Measurements from ENCODE around the gene DENND6B.

The DENND6B gene

DNA sequence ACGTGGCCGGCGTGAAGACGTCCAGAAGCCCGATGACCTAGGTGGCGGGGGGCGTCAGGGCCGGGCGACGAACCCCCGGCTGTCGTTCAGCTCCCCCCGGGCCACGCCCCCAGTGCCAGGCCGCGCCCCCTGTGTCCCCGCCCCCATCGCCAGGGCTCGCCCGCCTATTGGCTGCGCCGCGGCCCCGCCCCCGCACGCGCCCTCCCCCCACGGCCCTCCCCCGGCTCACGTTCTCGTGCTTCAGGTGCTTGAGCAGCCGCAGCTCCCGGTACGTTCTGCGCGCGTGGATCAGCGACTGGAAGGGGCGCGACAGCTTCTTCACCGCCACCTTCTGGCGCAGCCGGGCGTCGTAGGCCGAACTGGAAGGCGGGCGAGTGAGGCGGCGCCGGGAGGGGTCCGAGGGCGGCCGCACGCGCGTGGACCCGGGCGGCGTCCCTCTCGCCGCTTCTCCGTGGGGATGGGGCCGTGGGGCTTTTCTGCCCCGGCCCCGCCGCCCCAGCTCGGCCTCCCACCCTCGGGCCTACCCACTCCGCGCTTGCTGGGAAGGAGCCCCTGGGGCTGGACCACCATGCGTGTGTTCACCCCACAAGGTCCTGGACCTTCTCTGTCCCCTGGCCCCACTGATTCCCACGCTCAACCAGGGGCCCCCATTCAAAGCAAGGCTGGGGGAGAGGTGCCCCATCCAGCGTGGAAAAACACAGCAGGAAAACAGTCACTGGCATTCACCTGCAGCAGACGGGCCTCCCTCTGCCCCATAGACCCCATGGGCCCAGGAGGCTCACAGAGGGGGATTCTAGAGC is 59.0 kb downstream of the DENND6B start:
- peak overlapping the region; percentile 85 for H3K27ac ChIP-seq
- TF ChIP-seq, protein P1, sequence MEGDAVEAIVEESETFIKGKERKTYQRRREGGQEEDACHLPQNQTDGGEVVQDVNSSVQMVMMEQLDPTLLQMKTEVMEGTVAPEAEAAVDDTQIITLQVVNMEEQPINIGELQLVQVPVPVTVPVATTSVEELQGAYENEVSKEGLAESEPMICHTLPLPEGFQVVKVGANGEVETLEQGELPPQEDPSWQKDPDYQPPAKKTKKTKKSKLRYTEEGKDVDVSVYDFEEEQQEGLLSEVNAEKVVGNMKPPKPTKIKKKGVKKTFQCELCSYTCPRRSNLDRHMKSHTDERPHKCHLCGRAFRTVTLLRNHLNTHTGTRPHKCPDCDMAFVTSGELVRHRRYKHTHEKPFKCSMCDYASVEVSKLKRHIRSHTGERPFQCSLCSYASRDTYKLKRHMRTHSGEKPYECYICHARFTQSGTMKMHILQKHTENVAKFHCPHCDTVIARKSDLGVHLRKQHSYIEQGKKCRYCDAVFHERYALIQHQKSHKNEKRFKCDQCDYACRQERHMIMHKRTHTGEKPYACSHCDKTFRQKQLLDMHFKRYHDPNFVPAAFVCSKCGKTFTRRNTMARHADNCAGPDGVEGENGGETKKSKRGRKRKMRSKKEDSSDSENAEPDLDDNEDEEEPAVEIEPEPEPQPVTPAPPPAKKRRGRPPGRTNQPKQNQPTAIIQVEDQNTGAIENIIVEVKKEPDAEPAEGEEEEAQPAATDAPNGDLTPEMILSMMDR (conservative IDR thresholded peaks at IDR 0.05), result peak; percentile 17; the same call in 1 of the 2 replicates

DNA sequence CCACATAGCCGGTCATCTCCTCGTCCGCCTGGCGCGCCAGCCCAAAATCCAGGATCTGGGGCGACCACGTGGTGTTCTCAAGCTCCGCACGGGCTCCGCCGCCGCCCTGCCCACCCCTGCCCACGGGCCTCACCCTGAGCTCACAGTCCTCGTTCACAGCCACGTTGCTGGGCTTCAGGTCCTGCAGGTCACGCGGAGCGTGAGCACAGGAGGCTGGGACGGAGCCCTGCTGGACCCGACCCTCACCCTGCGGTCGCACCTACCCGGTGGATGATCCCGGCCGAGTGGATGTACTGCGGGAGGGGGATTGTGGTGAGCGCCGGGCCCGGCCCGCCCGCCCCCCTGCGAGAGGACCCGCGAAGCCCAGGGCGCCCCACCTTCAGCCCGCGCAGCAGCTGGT is 59.8 kb downstream of the DENND6B start:
- TF ChIP-seq, protein P1 (conservative IDR thresholded peaks at IDR 0.05), result no peak
- no peak overlapping the region for H3K27ac ChIP-seq

DNA sequence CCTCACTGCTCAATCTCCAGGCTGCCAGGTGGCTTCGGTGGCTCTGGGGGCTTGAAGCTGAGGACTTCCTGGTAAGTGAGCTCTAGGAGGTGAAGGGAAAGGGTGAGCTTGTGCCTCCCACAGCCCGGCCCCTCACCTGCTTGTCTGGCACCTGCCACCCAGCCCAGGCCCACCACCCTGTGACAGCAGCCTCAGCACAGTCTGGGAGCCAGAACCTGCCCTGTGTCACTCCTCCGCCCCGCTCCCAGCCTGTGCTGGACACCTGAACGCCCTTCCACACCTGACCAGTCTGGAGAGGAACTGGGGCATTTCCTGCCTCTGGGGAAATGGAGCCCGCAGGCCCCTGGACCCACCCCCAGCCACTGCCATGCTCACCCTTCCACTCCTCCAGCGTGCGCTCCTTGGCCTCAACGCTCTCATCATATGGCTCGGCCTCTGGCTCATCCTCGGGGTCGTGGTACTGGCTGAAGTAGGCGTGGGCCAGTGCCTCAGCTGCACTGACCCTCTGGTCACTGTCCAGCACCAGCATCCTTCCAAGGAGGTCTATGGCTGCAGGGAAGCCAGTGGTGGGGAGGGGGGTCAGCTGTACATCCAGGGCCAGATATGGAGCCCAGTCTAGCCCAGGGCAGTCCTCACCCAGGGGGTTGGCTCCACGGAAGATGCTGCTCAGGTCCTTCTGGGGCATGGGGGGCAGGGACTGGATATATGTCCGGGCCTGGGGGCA is 61.7 kb downstream of the DENND6B start:
- TF ChIP-seq, protein P1 (conservative IDR thresholded peaks at IDR 0.05), result no peak
- no peak overlapping the region for H3K27ac ChIP-seq

DNA sequence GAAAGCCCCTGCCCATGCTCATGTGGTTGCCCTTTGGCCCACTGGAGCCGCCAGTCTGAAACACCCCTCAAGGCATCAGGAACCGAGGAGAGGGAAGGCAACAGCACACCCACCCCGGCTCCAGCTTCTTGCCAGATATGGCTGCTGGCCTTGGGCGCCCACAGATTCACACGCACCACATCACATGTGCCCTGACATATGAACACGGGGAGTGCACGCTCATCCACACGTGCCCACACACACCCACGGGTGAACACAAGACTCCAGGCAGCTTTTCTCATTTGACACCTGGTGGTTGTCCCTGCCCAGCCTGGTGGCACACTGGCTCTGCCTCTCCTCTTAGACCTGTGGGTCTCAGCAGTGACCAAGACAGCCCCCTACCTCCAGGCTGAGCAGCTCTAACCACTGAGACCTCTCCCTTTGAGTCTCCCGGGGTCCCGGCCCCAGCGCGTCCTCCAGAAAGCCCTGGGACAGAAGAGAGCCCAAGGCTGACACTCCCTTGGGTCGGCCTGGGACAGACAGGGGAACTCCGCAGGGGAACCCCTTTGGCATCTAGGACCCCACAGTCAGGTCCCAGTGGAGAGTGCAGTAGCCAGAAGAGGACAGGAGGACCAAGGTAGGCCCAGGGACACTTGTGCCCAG is 62.6 kb downstream of the DENND6B start:
- H3K27ac ChIP-seq, result no peak overlapping the region
- TF ChIP-seq, protein P1 (conservative IDR thresholded peaks at IDR 0.05), result no peak

DNA sequence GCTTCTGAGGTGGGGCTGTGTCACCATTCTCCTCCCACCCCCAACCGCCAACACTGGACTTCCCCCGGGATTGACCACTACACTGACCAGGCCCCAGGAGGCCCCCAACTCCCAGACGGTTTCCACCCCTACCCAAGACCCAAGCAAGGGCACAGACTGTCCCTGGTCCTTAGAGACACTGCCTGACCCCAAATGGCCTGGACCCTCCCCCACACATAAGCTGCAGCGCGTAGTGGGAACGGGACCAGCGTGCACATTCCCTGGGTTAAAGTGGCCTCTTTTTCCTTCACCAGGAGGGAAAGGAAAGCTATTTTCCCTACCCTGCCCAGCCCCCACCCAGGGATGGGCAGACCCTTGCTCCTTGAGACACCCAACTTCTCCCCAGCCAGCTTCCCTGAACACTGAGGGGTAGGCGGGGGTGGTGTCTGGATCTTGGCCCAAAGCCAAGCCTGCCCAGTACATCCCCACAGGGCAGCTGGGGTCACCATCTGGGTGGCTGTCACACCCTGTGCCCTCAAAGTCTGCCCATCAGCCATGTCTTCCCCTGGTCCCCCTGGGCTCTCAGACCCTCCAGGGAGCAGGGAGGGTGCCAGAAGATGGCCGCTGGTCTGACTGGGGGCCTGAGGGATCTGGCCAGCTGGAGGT is 63.7 kb downstream of the DENND6B start:
- TF ChIP-seq, protein P1 (conservative IDR thresholded peaks at IDR 0.05), result no peak
- peak overlapping the region; percentile 85; the same call in 1 of the 2 replicates for H3K27ac ChIP-seq

DNA sequence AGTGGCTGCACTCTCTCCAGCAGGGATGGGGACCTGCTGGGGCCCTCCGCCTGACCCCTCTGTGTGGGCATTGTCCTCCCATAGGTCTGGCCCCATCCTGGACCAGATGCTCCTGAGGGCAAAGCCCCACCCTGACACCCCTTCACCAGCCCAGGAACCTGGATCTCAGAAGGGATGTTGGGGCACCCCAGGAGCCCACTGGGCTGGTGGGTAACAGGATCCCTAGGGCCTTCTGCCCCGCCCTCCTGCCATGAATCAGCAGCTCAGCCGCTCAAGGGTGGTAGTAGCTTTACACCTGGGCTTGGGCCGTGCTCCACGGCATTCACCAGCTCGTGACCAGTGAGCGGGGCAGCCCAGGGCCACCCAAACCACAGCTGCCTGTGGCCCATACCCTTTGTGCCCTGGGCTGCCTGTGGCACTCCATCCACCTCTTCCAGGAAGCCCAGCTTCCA is 64.3 kb downstream of the DENND6B start:
- TF ChIP-seq, protein P1 (conservative IDR thresholded peaks at IDR 0.05), result no peak
- H3K27ac ChIP-seq, result peak overlapping the region; percentile 85
